Measurements from ENCODE around the gene TMTC1.

- TF ChIP-seq, protein P1, sequence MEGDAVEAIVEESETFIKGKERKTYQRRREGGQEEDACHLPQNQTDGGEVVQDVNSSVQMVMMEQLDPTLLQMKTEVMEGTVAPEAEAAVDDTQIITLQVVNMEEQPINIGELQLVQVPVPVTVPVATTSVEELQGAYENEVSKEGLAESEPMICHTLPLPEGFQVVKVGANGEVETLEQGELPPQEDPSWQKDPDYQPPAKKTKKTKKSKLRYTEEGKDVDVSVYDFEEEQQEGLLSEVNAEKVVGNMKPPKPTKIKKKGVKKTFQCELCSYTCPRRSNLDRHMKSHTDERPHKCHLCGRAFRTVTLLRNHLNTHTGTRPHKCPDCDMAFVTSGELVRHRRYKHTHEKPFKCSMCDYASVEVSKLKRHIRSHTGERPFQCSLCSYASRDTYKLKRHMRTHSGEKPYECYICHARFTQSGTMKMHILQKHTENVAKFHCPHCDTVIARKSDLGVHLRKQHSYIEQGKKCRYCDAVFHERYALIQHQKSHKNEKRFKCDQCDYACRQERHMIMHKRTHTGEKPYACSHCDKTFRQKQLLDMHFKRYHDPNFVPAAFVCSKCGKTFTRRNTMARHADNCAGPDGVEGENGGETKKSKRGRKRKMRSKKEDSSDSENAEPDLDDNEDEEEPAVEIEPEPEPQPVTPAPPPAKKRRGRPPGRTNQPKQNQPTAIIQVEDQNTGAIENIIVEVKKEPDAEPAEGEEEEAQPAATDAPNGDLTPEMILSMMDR (IDR thresholded peaks at IDR 0.05; ENCODE audit: poor library complexity): no peak
- TF ChIP-seq EZH2 (IDR thresholded peaks at IDR 0.05; ENCODE audit: borderline replicate concordance) (no peak), EZH2phosphoT487 (IDR thresholded peaks at IDR 0.05; ENCODE audit: low read depth, severe bottlenecking, unreplicated experiment) (no peak)
Measured at GRCh38 chr12:29537298-29537697, 246.4 kb downstream of the TMTC1 start.

Data from hepatocyte (in vitro differentiated cells).